HFF-Myc (cell line): Measurements from ENCODE around the gene SCYL2.

ENCODE experiments used
- DNase-seq: peaks from one replicate; pipeline ENCODE4 v3.0.0-alpha.2; 2011; ENCODE audit warnings: low read depth; ENCODE audit errors: extremely low read depth
- H3K4me3 ChIP-seq: replicated peaks from 2 replicates; pipeline ENCODE4 v1.5.1; 2011; ENCODE audit warnings: low read depth, mild to moderate bottlenecking, control low read depth, low read length
- CTCF ChIP-seq: IDR thresholded peaks from 2 replicates; pipeline ENCODE4 v1.5.1; 2012; ENCODE audit warnings: mild to moderate bottlenecking, low read depth, low read length, control low read depth; ENCODE audit errors: missing control alignments

The SCYL2 gene

GRCh38 chr12:100265732-100266584 is 1.0 kb upstream of the SCYL2 start:
- peak overlapping the region; percentile 85 for H3K4me3 ChIP-seq
- no peak for TF ChIP-seq CTCF
- no peak for DNase-seq

GRCh38 chr12:100266585-100266834 is 467 bp upstream of the SCYL2 start:
- peak overlapping the region; percentile 85 for H3K4me3 ChIP-seq
- TF ChIP-seq CTCF = no peak
- no peak for DNase-seq

GRCh38 chr12:100267603-100268281 is 765 bp downstream of the SCYL2 start:
- peak overlapping the region; percentile 85 for H3K4me3 ChIP-seq
- DNase-seq = no peak
- no peak for TF ChIP-seq CTCF

GRCh38 chr12:100268835-100269564 is 2.0 kb downstream of the SCYL2 start:
- DNase-seq = no peak
- TF ChIP-seq CTCF = no peak
- peak overlapping the region; percentile 85 for H3K4me3 ChIP-seq

- H3K4me3 ChIP-seq = no peak overlapping the region
- TF ChIP-seq CTCF = no peak
- DNase-seq = no peak
These were observed 6.8 kb downstream of the SCYL2 start for GRCh38 chr12:100273782-100274181.

GRCh38 chr12:100274291-100274690 is 7.3 kb downstream of the SCYL2 start:
- DNase-seq = no peak
- H3K4me3 ChIP-seq = no peak overlapping the region
- TF ChIP-seq CTCF = no peak
